ENCODE results near the gene BMS1. TPM values are rescaled to one million over a fixed set of nuclear protein-coding genes. Genes with fewer than 3 reads are reported as not detected.

BMS1 gene
- total RNA-seq, 1 experiment from 2014 or later = 44.2 TPM

- Histone ChIP-seq H2BK5ac (ENCODE audit: insufficient read length, low read length) (no peak overlapping the region), H3K9ac (ENCODE audit: extremely low read depth, insufficient read length, low read length) (no peak overlapping the region), H3T11ph (ENCODE audit: low read length) (no peak overlapping the region), H4K8ac (replicated peaks; ENCODE audit: insufficient read length, low read depth, low read length) (no peak overlapping the region), H3K4ac (ENCODE audit: low read depth, low read length) (no peak overlapping the region), H3K27ac (ENCODE audit: insufficient read length, low read depth, low read length) (no peak overlapping the region), H3K14ac (ENCODE audit: insufficient read depth, low read length) (no peak overlapping the region), H3K4me1 (ENCODE audit: insufficient read depth, low read length) (no peaks in the 10 kb centered on the region), H3K23ac (ENCODE audit: insufficient read length, low read depth, low read length) (no peak overlapping the region), H3K79me2 (ENCODE audit: insufficient read depth, low read length) (no peaks in the 10 kb centered on the region), H2BK12ac (ENCODE audit: insufficient read length, low read depth, low read length) (no peak overlapping the region), H4K20me1 (ENCODE audit: control insufficient read depth, insufficient read depth, insufficient read length) (no peaks in the 10 kb centered on the region), H2AK5ac (ENCODE audit: insufficient read length, low read length) (no peak overlapping the region), H2BK120ac (ENCODE audit: low read depth, low read length, poor library complexity, severe bottlenecking) (no peak overlapping the region), H3K23me2 (ENCODE audit: insufficient read length, low read depth, low read length, poor library complexity, severe bottlenecking) (no peaks in the 10 kb centered on the region), H4K91ac (ENCODE audit: insufficient read length, low read depth, low read length) (no peak overlapping the region), H3K4me2 (ENCODE audit: insufficient read depth, insufficient read length, low read length) (peak overlapping the region; percentile 45), H3K27me3 (ENCODE audit: insufficient read depth, low read length) (no peaks in the 10 kb centered on the region), H3K18ac (ENCODE audit: insufficient read length, low read depth, low read length) (no peak overlapping the region), H2AFZ (ENCODE audit: low read length) (no peak overlapping the region), H2BK15ac (ENCODE audit: low read depth, low read length) (no peak overlapping the region), H3K79me1 (ENCODE audit: insufficient read depth, low read depth, low read length, poor library complexity, severe bottlenecking) (no peaks in the 10 kb centered on the region), H4K5ac (ENCODE audit: insufficient read length, low read depth, low read length) (no peak overlapping the region), H3K9me3 (ENCODE audit: control insufficient read depth, low read depth, low read length) (no peaks in the 10 kb centered on the region), H3K56ac (ENCODE audit: insufficient read length, low read depth, low read length) (no peak overlapping the region), H2BK20ac (ENCODE audit: low read depth, low read length, poor library complexity, severe bottlenecking) (no peak overlapping the region)
- H3K27ac Mint-ChIP-seq = peak overlapping the region in 1 of 3 experiments; percentile 34; a peak in 1 of 7 replicates
- TF ChIP-seq, protein P1, sequence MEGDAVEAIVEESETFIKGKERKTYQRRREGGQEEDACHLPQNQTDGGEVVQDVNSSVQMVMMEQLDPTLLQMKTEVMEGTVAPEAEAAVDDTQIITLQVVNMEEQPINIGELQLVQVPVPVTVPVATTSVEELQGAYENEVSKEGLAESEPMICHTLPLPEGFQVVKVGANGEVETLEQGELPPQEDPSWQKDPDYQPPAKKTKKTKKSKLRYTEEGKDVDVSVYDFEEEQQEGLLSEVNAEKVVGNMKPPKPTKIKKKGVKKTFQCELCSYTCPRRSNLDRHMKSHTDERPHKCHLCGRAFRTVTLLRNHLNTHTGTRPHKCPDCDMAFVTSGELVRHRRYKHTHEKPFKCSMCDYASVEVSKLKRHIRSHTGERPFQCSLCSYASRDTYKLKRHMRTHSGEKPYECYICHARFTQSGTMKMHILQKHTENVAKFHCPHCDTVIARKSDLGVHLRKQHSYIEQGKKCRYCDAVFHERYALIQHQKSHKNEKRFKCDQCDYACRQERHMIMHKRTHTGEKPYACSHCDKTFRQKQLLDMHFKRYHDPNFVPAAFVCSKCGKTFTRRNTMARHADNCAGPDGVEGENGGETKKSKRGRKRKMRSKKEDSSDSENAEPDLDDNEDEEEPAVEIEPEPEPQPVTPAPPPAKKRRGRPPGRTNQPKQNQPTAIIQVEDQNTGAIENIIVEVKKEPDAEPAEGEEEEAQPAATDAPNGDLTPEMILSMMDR (conservative IDR thresholded peaks at IDR 0.05) = peak; percentile 90
- no CpG with 5 or more reads among the region's 87 CpGs for WGBS (ENCODE audit: extremely low coverage, insufficient read length, low lambda C conversion rate)
- no peaks in the 10 kb centered on the region for H3K36me3 Mint-ChIP-seq (ENCODE audit: insufficient read depth in 1 of 3, low read depth in 3 of 3)
- H3K27me3 Mint-ChIP-seq (ENCODE audit: low read depth) = peaks cover 9% of the 10 kb centered on the region
- peaks cover 22 to 24% of the 10 kb centered on the region in 2 experiments for H3K4me1 Mint-ChIP-seq
- peak; percentile 87 for DNase-seq
- peaks cover 3 to 5% of the 10 kb centered on the region in 2 experiments; a peak in 2 of 5 replicates for H3K9me3 Mint-ChIP-seq
- H3K4me3 Mint-ChIP-seq = no peak overlapping the region
Measured at GRCh38 chr10:42866115-42866995, 83.8 kb downstream of the BMS1 start.
